GM12878 (cell line): Measurements from ENCODE around the gene PRDX1. TPM values are rescaled to one million over a fixed set of nuclear protein-coding genes. Genes with fewer than 3 reads are reported as not detected.

ENCODE experiments used
- ASH2L ChIP-seq: fragments of 300-600, 200-600 bp; sonication (generic); IDR thresholded peaks from 2 replicates; pipeline ENCODE4 v1.6.1; 2017; ENCODE audit warnings: low read depth, mild to moderate bottlenecking, borderline replicate concordance
- BACH1 ChIP-seq: fragments of 450-650 bp; IDR thresholded peaks from 2 replicates; pipeline ENCODE4 v1.6.1; 2017; ENCODE audit warnings: mild to moderate bottlenecking, borderline replicate concordance
- BMI1 ChIP-seq: fragments of 450-650 bp; IDR thresholded peaks from 2 replicates; pipeline ENCODE4 v1.6.1; 2016; ENCODE audit warnings: mild to moderate bottlenecking, moderate library complexity, borderline replicate concordance
- BRCA1 ChIP-seq: IDR thresholded peaks from 2 replicates; pipeline ENCODE4 v1.6.1; 2011; ENCODE audit warnings: low read depth, low read length, improper control_type of control experiment
- CBX5 ChIP-seq: sonication (generic); IDR thresholded peaks from 2 replicates; pipeline ENCODE4 v1.6.1; 2016; ENCODE audit warnings: low read depth, moderate library complexity, mild to moderate bottlenecking, inconsistent platforms
- CHD1 ChIP-seq: IDR thresholded peaks from 2 replicates; pipeline ENCODE4 v1.6.1; 2012; ENCODE audit warnings: low read depth, low read length, improper control_type of control experiment
- CHD2 ChIP-seq: IDR thresholded peaks from 2 replicates; pipeline ENCODE4 v1.6.1; 2011; ENCODE audit warnings: low read depth, low read length, improper control_type of control experiment, borderline replicate concordance
- DPF2 ChIP-seq: fragments of 450-650 bp; IDR thresholded peaks from 2 replicates; pipeline ENCODE4 v1.6.1; 2017; ENCODE audit warnings: mild to moderate bottlenecking
- EP300 ChIP-seq, 2 experiments: fragments of 150-350 bp in 1 of 2; IDR thresholded peaks; 2 replicates each; pipeline ENCODE4 v1.6.1; 2011 to 2012; ENCODE audit warnings: low read depth in 2 of 2, low read length in 2 of 2, borderline replicate concordance in 1 of 2, improper control_type of control experiment in 1 of 2, inconsistent platforms in 1 of 2; ENCODE audit not compliant: control insufficient read depth in 1 of 2
- EZH2 ChIP-seq: IDR thresholded peaks from 2 replicates; pipeline ENCODE4 v1.6.1; 2012; ENCODE audit warnings: low read depth, mild to moderate bottlenecking, control low read depth, inconsistent platforms, low read length, borderline replicate concordance; ENCODE audit not compliant: control insufficient read depth
- HDAC2 ChIP-seq: fragments of 200-600 bp; sonication (generic); IDR thresholded peaks from 2 replicates; pipeline ENCODE4 v1.6.1; 2017
- IRF5 ChIP-seq: fragments of 450-650 bp; IDR thresholded peaks from 2 replicates; pipeline ENCODE4 v1.6.1; 2017; ENCODE audit warnings: borderline replicate concordance
- MTA3 ChIP-seq: IDR thresholded peaks from 2 replicates; pipeline ENCODE4 v1.6.1; 2012; ENCODE audit warnings: low read length, inconsistent platforms, borderline replicate concordance
- MXI1 ChIP-seq: fragments of 150-350 bp; IDR thresholded peaks from 2 replicates; pipeline ENCODE4 v1.6.1; 2011; ENCODE audit warnings: low read depth, mild to moderate bottlenecking, inconsistent platforms, low read length, improper control_type of control experiment
- POLR2AphosphoS2 ChIP-seq: IDR thresholded peaks from 2 replicates; pipeline ENCODE4 v1.6.1; 2011; ENCODE audit warnings: low read depth, mild to moderate bottlenecking, low read length, improper control_type of control experiment, moderate library complexity
- RCOR1 ChIP-seq: conservative IDR thresholded peaks from 2 replicates; pipeline ENCODE4 v1.6.1; 2012; ENCODE audit warnings: low read depth, low read length, improper control_type of control experiment
- RELA ChIP-seq: fragments of 450-650 bp; IDR thresholded peaks from 2 replicates; pipeline ENCODE4 v1.8.0; 2014; ENCODE audit warnings: borderline replicate concordance; ENCODE audit not compliant: partially characterized antibody
- RUNX3 ChIP-seq: IDR thresholded peaks from 2 replicates; pipeline ENCODE4 v1.6.1; 2012; ENCODE audit warnings: low read length, inconsistent platforms
- TAF1 ChIP-seq: IDR thresholded peaks from 2 replicates; pipeline ENCODE4 v1.6.1; 2011; ENCODE audit warnings: mild to moderate bottlenecking, low read depth, low read length, borderline replicate concordance
- WRNIP1 ChIP-seq: IDR thresholded peaks from 2 replicates; pipeline ENCODE4 v1.6.1; 2011; ENCODE audit warnings: low read depth, low read length, improper control_type of control experiment, borderline replicate concordance
- ZBED1 ChIP-seq: IDR thresholded peaks from 2 replicates; pipeline ENCODE4 v1.6.1; 2016; ENCODE audit warnings: borderline replicate concordance
- ZNF384 ChIP-seq: IDR thresholded peaks from 2 replicates; pipeline ENCODE4 v1.6.1; 2012; ENCODE audit warnings: low read depth, mild to moderate bottlenecking, low read length, improper control_type of control experiment, borderline replicate concordance
- ZNF622 ChIP-seq: fragments of 450-650 bp; IDR thresholded peaks from 2 replicates; pipeline ENCODE4 v1.6.1; 2017; ENCODE audit warnings: mild to moderate bottlenecking, inconsistent platforms
- polyA plus RNA-seq, 11 experiments: library from polyadenylated mRNA; depleted of rRNA in 4 of 11; unstranded in 6 of 11; stranded (reverse) in 5 of 11; fragments of >200 nt; fragmentation: Nextera tagmentation in 4 of 11; fragmentation: Illumina TruSeq in 1 of 11; extraction: Ambion mirVana in 4 of 11; extraction: Trizol in 1 of 11; gene quantifications; 1 replicate in 1 of 11; 2 replicates in 10 of 11; pipeline versions ENCODE4 v1.2.1 to v1.2.3, GENCODE V29; 2011 to 2016; ENCODE audit warnings: inconsistent platforms in 2 of 11, missing spikeins in 2 of 11, low read depth in 1 of 11
- total RNA-seq, 4 experiments: library from RNA; depleted of rRNA in 3 of 4; stranded (reverse); fragments of >200 nt in 3 of 4; fragmentation: Illumina TruSeq in 1 of 4; extraction: Trizol in 1 of 4; gene quantifications; 2 replicates each; pipeline versions ENCODE4 v1.2.1 to v1.2.3, GENCODE V29; 2013 to 2021
- TF ChIP-seq, protein P1 (sequence below): fragments of 450-650 bp; IDR thresholded peaks from 2 replicates; pipeline ENCODE4 v1.6.1; 2016; ENCODE audit warnings: mild to moderate bottlenecking, moderate library complexity, borderline replicate concordance

PRDX1 gene
- total and polyA plus RNA-seq, 10 of the 15 experiments (the other 5 are each of a cell fraction or from before 2014, with no cell fraction given): 659 to 1,775 (median 811) TPM

DNA sequence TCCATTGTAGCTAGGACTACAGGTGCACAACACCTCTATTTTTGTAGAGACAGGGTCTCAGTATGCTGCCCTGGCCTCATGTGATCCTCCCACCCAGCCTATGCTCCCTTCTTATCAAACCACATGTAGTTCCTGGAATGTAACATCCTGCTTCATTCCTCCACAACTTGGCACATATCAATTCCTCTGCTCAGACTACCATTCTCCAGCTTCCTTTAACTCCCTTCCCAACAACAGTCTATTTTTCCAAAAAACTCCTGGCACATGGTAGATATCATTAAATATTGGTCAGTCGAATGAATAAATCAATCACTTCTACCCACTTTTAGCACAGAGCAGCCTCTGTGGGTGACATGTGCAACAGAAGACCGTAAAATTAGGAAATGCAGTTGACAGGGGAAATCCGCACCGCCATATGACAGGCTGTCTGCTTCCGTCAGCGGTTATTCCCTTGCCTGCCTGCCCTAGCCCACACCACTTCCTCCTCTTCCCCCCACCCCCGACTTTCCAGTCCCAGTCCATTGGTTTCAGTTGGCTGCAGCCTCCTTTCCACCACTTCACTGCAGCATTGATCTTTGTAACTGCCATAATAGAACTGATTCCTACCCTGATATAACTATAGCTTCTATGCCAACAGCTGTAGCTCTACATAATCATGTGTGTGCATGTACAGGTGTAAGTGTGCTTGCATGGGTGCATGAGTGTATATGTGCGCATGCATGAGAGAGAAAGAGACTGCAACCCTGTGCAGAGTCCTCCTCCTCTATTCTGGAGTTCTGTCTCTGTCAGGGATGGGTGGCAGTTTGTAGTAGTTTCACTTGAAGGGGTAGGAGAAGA is 22.1 kb upstream of the PRDX1 start (continued):
- TF ChIP-seq, protein P1, sequence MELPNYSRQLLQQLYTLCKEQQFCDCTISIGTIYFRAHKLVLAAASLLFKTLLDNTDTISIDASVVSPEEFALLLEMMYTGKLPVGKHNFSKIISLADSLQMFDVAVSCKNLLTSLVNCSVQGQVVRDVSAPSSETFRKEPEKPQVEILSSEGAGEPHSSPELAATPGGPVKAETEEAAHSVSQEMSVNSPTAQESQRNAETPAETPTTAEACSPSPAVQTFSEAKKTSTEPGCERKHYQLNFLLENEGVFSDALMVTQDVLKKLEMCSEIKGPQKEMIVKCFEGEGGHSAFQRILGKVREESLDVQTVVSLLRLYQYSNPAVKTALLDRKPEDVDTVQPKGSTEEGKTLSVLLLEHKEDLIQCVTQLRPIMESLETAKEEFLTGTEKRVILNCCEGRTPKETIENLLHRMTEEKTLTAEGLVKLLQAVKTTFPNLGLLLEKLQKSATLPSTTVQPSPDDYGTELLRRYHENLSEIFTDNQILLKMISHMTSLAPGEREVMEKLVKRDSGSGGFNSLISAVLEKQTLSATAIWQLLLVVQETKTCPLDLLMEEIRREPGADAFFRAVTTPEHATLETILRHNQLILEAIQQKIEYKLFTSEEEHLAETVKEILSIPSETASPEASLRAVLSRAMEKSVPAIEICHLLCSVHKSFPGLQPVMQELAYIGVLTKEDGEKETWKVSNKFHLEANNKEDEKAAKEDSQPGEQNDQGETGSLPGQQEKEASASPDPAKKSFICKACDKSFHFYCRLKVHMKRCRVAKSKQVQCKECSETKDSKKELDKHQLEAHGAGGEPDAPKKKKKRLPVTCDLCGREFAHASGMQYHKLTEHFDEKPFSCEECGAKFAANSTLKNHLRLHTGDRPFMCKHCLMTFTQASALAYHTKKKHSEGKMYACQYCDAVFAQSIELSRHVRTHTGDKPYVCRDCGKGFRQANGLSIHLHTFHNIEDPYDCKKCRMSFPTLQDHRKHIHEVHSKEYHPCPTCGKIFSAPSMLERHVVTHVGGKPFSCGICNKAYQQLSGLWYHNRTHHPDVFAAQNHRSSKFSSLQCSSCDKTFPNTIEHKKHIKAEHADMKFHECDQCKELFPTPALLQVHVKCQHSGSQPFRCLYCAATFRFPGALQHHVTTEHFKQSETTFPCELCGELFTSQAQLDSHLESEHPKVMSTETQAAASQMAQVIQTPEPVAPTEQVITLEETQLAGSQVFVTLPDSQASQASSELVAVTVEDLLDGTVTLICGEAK: no peak; the same call in 1 of the 2 replicates
- TF ChIP-seq IRF5: no peak
- TF ChIP-seq ZNF384: no peak
- TF ChIP-seq WRNIP1: no peak
- TF ChIP-seq RCOR1: no peak
- no peak for TF ChIP-seq EZH2
- no peak for TF ChIP-seq CHD1
- peak; percentile 96 for TF ChIP-seq DPF2
- TF ChIP-seq CHD2: peak; percentile 81
- no peak for TF ChIP-seq HDAC2
- TF ChIP-seq MXI1: peak; percentile 86
- TF ChIP-seq ASH2L: no peak
- TF ChIP-seq EP300 (IDR thresholded peaks at IDR 0.05; ENCODE audit: borderline replicate concordance in 1 of 2, control insufficient read depth in 1 of 2, low read depth in 2 of 2, low read length in 2 of 2): peak; percentile 84 to 93
- peak; percentile 24; the same call in 1 of the 2 replicates for TF ChIP-seq BACH1
- peak; percentile 97 for TF ChIP-seq RUNX3
- TF ChIP-seq ZBED1: peak; percentile 91; the same call in 1 of the 2 replicates
- peak; percentile 98 for TF ChIP-seq RELA
- no peak for TF ChIP-seq TAF1
- no peak for TF ChIP-seq ZNF622
- no peak; the same call in 1 of the 2 replicates for TF ChIP-seq CBX5
- peak; percentile 76 for TF ChIP-seq BMI1
- TF ChIP-seq BRCA1: no peak
- TF ChIP-seq POLR2AphosphoS2: no peak
- no peak; the same call in 1 of the 2 replicates for TF ChIP-seq MTA3
